H1 (cell line): ENCODE data around the gene ATXN7. TPM values are rescaled to one million over a fixed set of nuclear protein-coding genes. Genes with fewer than 3 reads are reported as not detected.

ENCODE experiments used
- CTCF ChIA-PET: fragments of 300-600 bp; sonication (Branson Sonifier 250); formaldehyde crosslinking; loops from one replicate; lab custom pipeline; 2021; ENCODE audit not compliant: partially characterized antibody; lab: Charles Lee
- POLR2A ChIA-PET: fragments of 300-600 bp; sonication (Branson Sonifier 250); formaldehyde crosslinking; loops from one replicate; lab custom pipeline; 2021; ENCODE audit warnings: inconsistent platforms; ENCODE audit not compliant: partially characterized antibody; lab: Charles Lee
- DNase-seq, 2 experiments: peaks; one replicate each; pipeline versions ENCODE4 v3.0.0 to v3.0.0-alpha.2; 2010 to 2022; ENCODE audit warnings: low spot score in 2 of 2, low read depth in 1 of 2, mixed read lengths in 1 of 2
- FAIRE-seq: peaks from 2 replicates; lab custom pipeline; 2011; peaks lifted over from hg19 to GRCh38; lab: Jason Lieb, UNC
- H2AFZ ChIP-seq: 2 replicates; pipeline ENCODE4 v1.8.1; 2012; ENCODE audit warnings: low read length, inconsistent platforms
- H2AK5ac ChIP-seq: 2 replicates; pipeline ENCODE4 v1.6.1; 2013; ENCODE audit warnings: low read depth, low read length
- H2BK120ac ChIP-seq: replicated peaks from 2 replicates; pipeline ENCODE3; 2013; ENCODE audit warnings: low read depth, low read length, inconsistent platforms
- H2BK12ac ChIP-seq: 2 replicates; pipeline ENCODE4 v1.6.1; 2013; ENCODE audit warnings: low read depth, low read length
- H2BK15ac ChIP-seq: 2 replicates; pipeline ENCODE4 v1.6.1; 2013; ENCODE audit warnings: low read length
- H2BK20ac ChIP-seq: 2 replicates; pipeline ENCODE4 v1.6.1; 2013; ENCODE audit warnings: low read length
- H2BK5ac ChIP-seq: 2 replicates; pipeline ENCODE4 v1.6.1; 2013; ENCODE audit warnings: low read depth, low read length
- H3K14ac ChIP-seq: 2 replicates; pipeline ENCODE4 v1.6.1; 2013; ENCODE audit warnings: inconsistent platforms; ENCODE audit not compliant: insufficient read length
- H3K18ac ChIP-seq: 2 replicates; pipeline ENCODE4 v1.6.1; 2013; ENCODE audit warnings: low read length; ENCODE audit errors: extremely low read depth
- H3K23ac ChIP-seq: 2 replicates; pipeline ENCODE4 v1.6.1; 2013; ENCODE audit warnings: inconsistent platforms; ENCODE audit not compliant: insufficient read length
- H3K23me2 ChIP-seq: 2 replicates; pipeline ENCODE4 v1.6.1; 2013; ENCODE audit warnings: low read depth, low read length
- H3K27ac ChIP-seq: 2 replicates; pipeline ENCODE4 v1.6.1; 2011; ENCODE audit warnings: low read depth, low read length, inconsistent platforms
- H3K27me3 ChIP-seq, 4 experiments: replicated peaks in 1 of 4; 1 replicate in 1 of 4; 2 replicates in 3 of 4; pipeline versions ENCODE4 v1.6.1 to v1.8.1; 2011 to 2013; ENCODE audit warnings: low read length in 3 of 4, mild to moderate bottlenecking in 3 of 4, inconsistent platforms in 2 of 4, mixed read lengths in 2 of 4, moderate library complexity in 1 of 4; ENCODE audit not compliant: control insufficient read depth in 3 of 4, insufficient read depth in 3 of 4; ENCODE audit errors: extremely low read depth in 1 of 4
- H3K36me3 ChIP-seq, 4 experiments: 2 replicates each; pipeline versions ENCODE4 v1.6.1 to v1.8.1; 2011 to 2013; ENCODE audit warnings: mild to moderate bottlenecking in 4 of 4, low read length in 3 of 4, moderate library complexity in 2 of 4, control low read depth in 1 of 4, inconsistent platforms in 1 of 4; ENCODE audit not compliant: insufficient read depth in 4 of 4, control insufficient read depth in 2 of 4
- H3K4ac ChIP-seq: replicated peaks from 2 replicates; pipeline ENCODE3; 2013; ENCODE audit warnings: low read length, low read depth, mixed read lengths, inconsistent platforms; ENCODE audit not compliant: insufficient read length
- H3K4me1 ChIP-seq, 4 experiments: replicated peaks in 1 of 4; 1 replicate in 1 of 4; 2 replicates in 3 of 4; pipeline versions ENCODE4 v1.6.1 to v1.8.1; 2011 to 2013; ENCODE audit warnings: low read length in 3 of 4, inconsistent platforms in 2 of 4, mixed read lengths in 1 of 4; ENCODE audit not compliant: insufficient read depth in 4 of 4, control insufficient read depth in 3 of 4
- H3K4me2 ChIP-seq, 2 experiments: 2 replicates each; pipeline versions ENCODE4 v1.6.1 to v1.8.1; 2011 to 2013; ENCODE audit warnings: low read depth in 2 of 2, low read length in 2 of 2, control low read depth in 1 of 2, inconsistent platforms in 1 of 2, mild to moderate bottlenecking in 1 of 2; ENCODE audit not compliant: insufficient read depth in 1 of 2
- H3K4me3 ChIP-seq, 4 experiments: fragments of 200-600, 300-600 bp in 1 of 4; sonication (generic), shearing (Covaris generic), sonication (Bioruptor Twin) in 1 of 4; 2 replicates each; pipeline versions ENCODE4 v1.5.1 to v1.8.1; 2011 to 2016; ENCODE audit warnings: low read length in 4 of 4, low read depth in 3 of 4, control low read depth in 2 of 4, inconsistent platforms in 2 of 4, mild to moderate bottlenecking in 2 of 4, mixed read lengths in 1 of 4, moderate library complexity in 1 of 4; ENCODE audit not compliant: insufficient read depth in 2 of 4; ENCODE audit errors: extremely low read depth in 1 of 4
- H3K56ac ChIP-seq: replicated peaks from 2 replicates; pipeline ENCODE3; 2013; ENCODE audit warnings: low read depth, mild to moderate bottlenecking, mixed read lengths, low read length, inconsistent platforms; ENCODE audit not compliant: insufficient read length
- H3K79me1 ChIP-seq: 2 replicates; pipeline ENCODE4 v1.6.1; 2013; ENCODE audit warnings: low read depth, low read length, control low read depth
- H3K79me2 ChIP-seq, 2 experiments: 2 replicates each; pipeline versions ENCODE4 v1.6.1 to v1.8.1; 2012 to 2013; ENCODE audit warnings: low read length in 2 of 2, mild to moderate bottlenecking in 2 of 2, inconsistent platforms in 1 of 2; ENCODE audit not compliant: insufficient read depth in 2 of 2, control insufficient read depth in 1 of 2
- H3K9ac ChIP-seq, 4 experiments: replicated peaks in 1 of 4; 1 replicate in 1 of 4; 2 replicates in 3 of 4; pipeline versions ENCODE4 v1.6.1 to v1.8.1; 2011 to 2013; ENCODE audit warnings: low read depth in 3 of 4, low read length in 3 of 4, control low read depth in 2 of 4, mild to moderate bottlenecking in 2 of 4, moderate library complexity in 2 of 4, inconsistent platforms in 1 of 4; ENCODE audit errors: extremely low read depth in 1 of 4
- H3K9me3 ChIP-seq, 2 experiments: 2 replicates each; pipeline versions ENCODE4 v1.6.1 to v1.8.1; 2012 to 2013; ENCODE audit warnings: mild to moderate bottlenecking in 2 of 2, moderate library complexity in 2 of 2, control low read depth in 1 of 2, inconsistent platforms in 1 of 2, low read depth in 1 of 2, low read length in 1 of 2, mixed read lengths in 1 of 2; ENCODE audit not compliant: insufficient read depth in 2 of 2
- H4K20me1 ChIP-seq, 2 experiments: replicated peaks in 1 of 2; 2 replicates each; pipeline versions ENCODE3 to v1.8.1; 2011 to 2013; ENCODE audit warnings: inconsistent platforms in 2 of 2, low read length in 2 of 2, mild to moderate bottlenecking in 1 of 2; ENCODE audit not compliant: insufficient read depth in 2 of 2, control insufficient read depth in 1 of 2
- H4K5ac ChIP-seq: 2 replicates; pipeline ENCODE4 v1.6.1; 2013; ENCODE audit warnings: low read length, low read depth, mixed read lengths, inconsistent platforms; ENCODE audit not compliant: insufficient read length
- H4K8ac ChIP-seq: 2 replicates; pipeline ENCODE4 v1.8.0; 2013; ENCODE audit warnings: mild to moderate bottlenecking, moderate library complexity, low read length, inconsistent platforms; ENCODE audit not compliant: insufficient read depth; ENCODE audit errors: extremely low read depth
- H4K91ac ChIP-seq: replicated peaks from 2 replicates; pipeline ENCODE3; 2013; ENCODE audit warnings: low read length, mixed read lengths, inconsistent platforms; ENCODE audit not compliant: insufficient read length
- ATF3 ChIP-seq: IDR thresholded peaks from 2 replicates; pipeline ENCODE4 v1.6.1; 2011; ENCODE audit warnings: low read depth, mild to moderate bottlenecking, low read length; ENCODE audit not compliant: insufficient read depth
- CEBPB ChIP-seq: IDR thresholded peaks from 2 replicates; pipeline ENCODE4 v1.6.1; 2012; ENCODE audit warnings: low read depth, low read length
- CREB1 ChIP-seq: IDR thresholded peaks from 2 replicates; pipeline ENCODE4 v1.6.1; 2012; ENCODE audit warnings: inconsistent platforms
- CTBP2 ChIP-seq: IDR thresholded peaks from 2 replicates; pipeline ENCODE4 v1.7.0; 2011; ENCODE audit warnings: borderline replicate concordance, mild to moderate bottlenecking, moderate library complexity, mixed read lengths, low read length; ENCODE audit not compliant: insufficient read depth, insufficient read length
- EP300 ChIP-seq, 2 experiments: IDR thresholded peaks; 1 replicate in 1 of 2; 2 replicates in 1 of 2; pipeline ENCODE4 v1.6.1; 2011 to 2012; ENCODE audit warnings: low read depth in 2 of 2, low read length in 2 of 2, mild to moderate bottlenecking in 2 of 2, borderline replicate concordance in 1 of 2, inconsistent platforms in 1 of 2, moderate library complexity in 1 of 2
- JUND ChIP-seq: IDR thresholded peaks from 2 replicates; pipeline ENCODE4 v1.6.1; 2011; ENCODE audit warnings: mild to moderate bottlenecking, improper control_type of control experiment, low read length
- MAFK ChIP-seq: IDR thresholded peaks from 2 replicates; pipeline ENCODE4 v1.6.1; 2012; ENCODE audit warnings: low read depth, mild to moderate bottlenecking, improper control_type of control experiment, low read length
- NANOG ChIP-seq: IDR thresholded peaks from 2 replicates; pipeline ENCODE4 v1.6.1; 2011; ENCODE audit warnings: low read length, low read depth, mild to moderate bottlenecking, inconsistent platforms; ENCODE audit not compliant: insufficient read depth, poor library complexity, severe bottlenecking
- NRF1 ChIP-seq: IDR thresholded peaks from 2 replicates; pipeline ENCODE4 v1.6.1; 2011; ENCODE audit warnings: mild to moderate bottlenecking, low read depth, low read length, improper control_type of control experiment
- PHF8 ChIP-seq: fragments of 200-600 bp; sonication (generic); conservative IDR thresholded peaks from 2 replicates; pipeline ENCODE4 v1.7.1; 2012; ENCODE audit warnings: low read depth, mild to moderate bottlenecking, inconsistent platforms, low read length, moderate library complexity
- RFX5 ChIP-seq: IDR thresholded peaks from 2 replicates; pipeline ENCODE4 v1.6.1; 2011; ENCODE audit warnings: low read depth, low read length, improper control_type of control experiment, borderline replicate concordance
- SP1 ChIP-seq: IDR thresholded peaks from 2 replicates; pipeline ENCODE4 v1.6.1; 2011; ENCODE audit warnings: low read depth, low read length
- TAF7 ChIP-seq: optimal IDR thresholded peaks from 2 replicates; pipeline ENCODE3; 2011; ENCODE audit warnings: low read depth, mild to moderate bottlenecking, inconsistent platforms, low read length, moderate library complexity, borderline replicate concordance
- TCF12 ChIP-seq: IDR thresholded peaks from 2 replicates; pipeline ENCODE4 v1.6.1; 2011; ENCODE audit warnings: low read depth, mild to moderate bottlenecking, low read length
- TEAD4 ChIP-seq: IDR thresholded peaks from 2 replicates; pipeline ENCODE4 v1.6.1; 2012; ENCODE audit warnings: low read depth, low read length, inconsistent platforms, mixed read lengths
- polyA plus RNA-seq, 7 experiments: library from polyadenylated mRNA; depleted of rRNA in 3 of 7; stranded (reverse) in 5 of 7; unstranded in 2 of 7; fragments of >200 nt in 5 of 7; fragments of 200-250 nt in 2 of 7; gene quantifications; 1 replicate in 5 of 7; 2 replicates in 1 of 7; 4 replicates in 1 of 7; pipeline versions ENCODE4 v1.2.1 to v1.2.3, GENCODE V29; 2011 to 2013; ENCODE audit warnings: missing spikeins in 2 of 7, mixed read lengths in 2 of 7
- total RNA-seq: library from RNA; stranded (reverse); fragmentation: NEBNext Ultra II Directional; extraction: Animal tissue kit (Norgen Biotek cat#: 25700); gene quantifications from 2 replicates; pipeline ENCODE4 v1.2.1, GENCODE V29; 2021

Gene ATXN7
- total and polyA plus RNA-seq, 2 of the 8 experiments (the other 6 are each of a cell fraction or from before 2014, with no cell fraction given): 15.5 to 16.8 TPM

GRCh38 chr3:63943678-63944077 is 80.0 kb downstream of the ATXN7 start:
- no peak overlapping the region for H2AFZ ChIP-seq
- H3K36me3 ChIP-seq: no peaks in the 10 kb centered on the region
- H2BK20ac ChIP-seq: no peak overlapping the region
- H3K18ac ChIP-seq: no peak overlapping the region
- no peaks in the 10 kb centered on the region for H3K9me3 ChIP-seq
- DNase-seq (no peak), FAIRE-seq (no peak)
- no peaks in the 10 kb centered on the region for H3K27me3 ChIP-seq
- no peak overlapping the region for H3K23ac ChIP-seq
- no peak overlapping the region for H3K14ac ChIP-seq
- no peak overlapping the region for H3K4ac ChIP-seq
- H4K5ac ChIP-seq: no peak overlapping the region
- H2BK12ac ChIP-seq: no peak overlapping the region
- no peak overlapping the region for H3K4me2 ChIP-seq
- POLR2A ChIA-PET: interaction anchor here (0.8 to 1.0 kb wide), 2 partner anchors 9 to 32 kb away, joined by 3 to 4 read pairs; partner anchors contain the start of gene SCAANT1
- H3K4me1 ChIP-seq: no peaks in the 10 kb centered on the region; a peak in 1 of 7 replicates
- peaks cover 0 to 9% of the 10 kb centered on the region in 2 experiments; a peak in 2 of 4 replicates for H3K79me2 ChIP-seq
- H2AK5ac ChIP-seq: no peak overlapping the region
- H3K56ac ChIP-seq: no peak overlapping the region
- H4K8ac ChIP-seq: no peak overlapping the region
- H4K91ac ChIP-seq: no peak overlapping the region
- H3K9ac ChIP-seq: no peak overlapping the region
- no peaks in the 10 kb centered on the region for H4K20me1 ChIP-seq
- CTCF ChIA-PET: interaction anchor here (0.7 to 1.5 kb wide), 7 partner anchors 15 to 51 kb away, joined by 3 to 12 read pairs (median 3); partner anchors contain the start of gene SCAANT1
- H3K27ac ChIP-seq: no peak overlapping the region
- H3K23me2 ChIP-seq: no peaks in the 10 kb centered on the region
- H2BK120ac ChIP-seq: no peak overlapping the region
- H2BK15ac ChIP-seq: 0 out of 2 replicates have a peak overlapping the region, but pooled peaks have one; percentile 54
- H2BK5ac ChIP-seq: peak overlapping the region; percentile 9; the same call in 1 of the 2 replicates
- no peak overlapping the region for H3K4me3 ChIP-seq
- peaks cover 4% of the 10 kb centered on the region; the same call in 1 of the 2 replicates for H3K79me1 ChIP-seq
- TF ChIP-seq TEAD4 (no peak), TAF7 (no peak), RFX5 (no peak), NRF1 (no peak), CTBP2 (no peak), PHF8 (no peak), MAFK (no peak), CEBPB (no peak), EP300 (IDR thresholded peaks at IDR 0.05; ENCODE audit: borderline replicate concordance in 1 of 2, low read depth in 2 of 2, low read length in 2 of 2) (no peak), SP1 (no peak), JUND (no peak), NANOG (no peak), CREB1 (no peak), TCF12 (no peak), ATF3 (no peak)
